Transverse colon (tissue), 4 donors: Measurements from ENCODE around the gene EGFR. TPM values are rescaled to one million over a fixed set of nuclear protein-coding genes. Genes with fewer than 3 reads are reported as not detected.

Experiments
- DNase-seq: peaks from one replicate; pipeline ENCODE4 v3.0.0-alpha.2; 2019
- H3K27ac ChIP-seq, 4 donors: fragments of 200-600 bp; sonication (generic); 2 replicates each; pipeline ENCODE4 v1.5.1; 2016 to 2018; ENCODE audit warnings: inconsistent platforms in 4 of 4
- H3K27me3 ChIP-seq: fragments of 200-600 bp; sonication (generic); 2 replicates; pipeline ENCODE4 v1.5.1; 2017; ENCODE audit warnings: inconsistent platforms
- H3K36me3 ChIP-seq, 4 donors: fragments of 200-600 bp; sonication (generic); 2 replicates each; pipeline ENCODE4 v1.5.1; 2017 to 2019; ENCODE audit warnings: inconsistent platforms in 4 of 4
- H3K4me1 ChIP-seq, 4 donors: fragments of 200-600 bp; sonication (generic); 2 replicates each; pipeline ENCODE4 v1.5.1; 2017 to 2020; ENCODE audit warnings: inconsistent platforms in 4 of 4
- H3K4me3 ChIP-seq, 4 donors: fragments of 200-600 bp; sonication (generic); 1 replicate in 1 of 4; 2 replicates in 3 of 4; pipeline versions ENCODE4 v1.5.1 to v1.6.1; 2017 to 2019; ENCODE audit warnings: inconsistent platforms in 4 of 4
- H3K9me3 ChIP-seq, 2 donors: fragments of 200-600 bp; sonication (generic); 2 replicates each; pipeline ENCODE4 v1.5.1; 2017 to 2019; ENCODE audit warnings: inconsistent platforms in 2 of 2
- EP300 ChIP-seq: sonication (generic); formaldehyde crosslinking; IDR thresholded peaks from one replicate; pipeline ENCODE4 v1.6.1; 2017; ENCODE audit warnings: antibody characterized with exemption, low read depth
- POLR2A ChIP-seq: fragments of 450-650 bp; IDR thresholded peaks from one replicate; pipeline ENCODE4 v1.6.1; 2016; ENCODE audit warnings: antibody characterized with exemption, mild to moderate bottlenecking, moderate library complexity
- POLR2AphosphoS5 ChIP-seq, 3 donors: sonication (generic); formaldehyde crosslinking; IDR thresholded peaks; one replicate each; pipeline ENCODE4 v1.6.1; 2016; ENCODE audit warnings: antibody characterized with exemption in 3 of 3
- WGBS, 2 donors: methylation state at CpG; one replicate each; pipeline ENCODE4 v1.1.5; 2018; ENCODE audit warnings: low coverage in 1 of 2; 5-methylcytosine and 5-hydroxymethylcytosine counted together
- in situ Hi-C, 4 donors: fragments of 200-750 bp; cut with MboI; loops; one replicate each; pipeline versions ENCODE4 v1.15.0 to v1.15.1; 2017; ENCODE audit warnings: low sequenced_read_pairs in 3 of 4, low pct_ligation_motif_present in 1 of 4, low pct_unique_long_range_greater_than_20kb in 1 of 4
- intact Hi-C: fragments of 100-400 bp; cut with DNase I; formaldehyde crosslinking; loops from one replicate; pipeline ENCODE4 v1.15.1; 2023; ENCODE audit warnings: low total_unique reads
- total RNA-seq, 4 donors: library from RNA; depleted of rRNA; stranded (reverse); fragments of >200 nt; gene quantifications; one replicate each; pipeline ENCODE4 v1.1.0, GENCODE V29; 2016
- TF ChIP-seq, protein P1 (sequence below), 5 experiments: fragments of 200-600 bp in 3 of 5; fragments of 450-650 bp in 2 of 5; sonication (generic) in 3 of 5; IDR thresholded peaks; 1 replicate in 2 of 5; 2 replicates in 3 of 5; pipeline ENCODE4 v1.5.1; 2016 to 2017; ENCODE audit warnings: antibody characterized with exemption in 5 of 5, inconsistent platforms in 3 of 5, mild to moderate bottlenecking in 2 of 5, moderate library complexity in 1 of 5

The EGFR gene
- total RNA-seq, 4 donors from 2014 or later, result 40.0 to 85.7 (median 72.9) TPM

DNA sequence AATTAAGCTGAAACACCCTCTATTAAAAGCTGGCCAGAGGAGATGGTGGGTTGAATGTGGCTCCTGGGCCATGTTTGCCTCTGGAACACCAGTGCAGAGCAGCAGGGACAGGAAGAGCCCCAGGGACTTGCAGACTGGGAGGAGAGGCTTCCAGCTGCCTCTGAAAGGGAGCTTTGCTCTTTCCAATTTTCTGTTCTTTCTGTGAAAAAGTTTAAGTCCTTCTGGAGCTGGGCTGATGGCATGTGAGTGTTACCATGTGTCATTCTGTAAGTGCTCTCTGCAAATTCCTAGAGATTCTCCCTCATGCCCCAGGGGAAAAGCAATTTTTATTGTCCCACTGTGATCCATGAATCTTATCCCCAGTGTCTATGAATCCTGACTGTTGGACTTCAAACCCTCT, 233.6 kb downstream of the EGFR start:
- H3K4me3 ChIP-seq, result no peak overlapping the region
- intact Hi-C loops (loop anchor here (5.0 kb wide), 1 partner anchor 465 kb away; no protein-coding TSS in a partner anchor), in situ Hi-C loops (loop anchor here in 3 of 4 donors (5.0 to 25.0 kb wide), 3 partner anchors 335 to 480 kb away; no protein-coding TSS in a partner anchor)
- DNase-seq, result no peak
- no peaks in the 10 kb centered on the region for H3K9me3 ChIP-seq
- peaks cover 23% of the 10 kb centered on the region for H3K27me3 ChIP-seq
- no peak for TF ChIP-seq POLR2AphosphoS5 (IDR thresholded peaks at IDR 0.05)
- TF ChIP-seq, protein P1, sequence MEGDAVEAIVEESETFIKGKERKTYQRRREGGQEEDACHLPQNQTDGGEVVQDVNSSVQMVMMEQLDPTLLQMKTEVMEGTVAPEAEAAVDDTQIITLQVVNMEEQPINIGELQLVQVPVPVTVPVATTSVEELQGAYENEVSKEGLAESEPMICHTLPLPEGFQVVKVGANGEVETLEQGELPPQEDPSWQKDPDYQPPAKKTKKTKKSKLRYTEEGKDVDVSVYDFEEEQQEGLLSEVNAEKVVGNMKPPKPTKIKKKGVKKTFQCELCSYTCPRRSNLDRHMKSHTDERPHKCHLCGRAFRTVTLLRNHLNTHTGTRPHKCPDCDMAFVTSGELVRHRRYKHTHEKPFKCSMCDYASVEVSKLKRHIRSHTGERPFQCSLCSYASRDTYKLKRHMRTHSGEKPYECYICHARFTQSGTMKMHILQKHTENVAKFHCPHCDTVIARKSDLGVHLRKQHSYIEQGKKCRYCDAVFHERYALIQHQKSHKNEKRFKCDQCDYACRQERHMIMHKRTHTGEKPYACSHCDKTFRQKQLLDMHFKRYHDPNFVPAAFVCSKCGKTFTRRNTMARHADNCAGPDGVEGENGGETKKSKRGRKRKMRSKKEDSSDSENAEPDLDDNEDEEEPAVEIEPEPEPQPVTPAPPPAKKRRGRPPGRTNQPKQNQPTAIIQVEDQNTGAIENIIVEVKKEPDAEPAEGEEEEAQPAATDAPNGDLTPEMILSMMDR (IDR thresholded peaks at IDR 0.05), result no peak
- TF ChIP-seq POLR2A, result no peak
- no peak for TF ChIP-seq EP300
- no peak overlapping the region for H3K27ac ChIP-seq
- H3K36me3 ChIP-seq, result no peaks in the 10 kb centered on the region
- peaks cover 7 to 16% (median 15%) of the 10 kb centered on the region in 4 donors for H3K4me1 ChIP-seq

DNA sequence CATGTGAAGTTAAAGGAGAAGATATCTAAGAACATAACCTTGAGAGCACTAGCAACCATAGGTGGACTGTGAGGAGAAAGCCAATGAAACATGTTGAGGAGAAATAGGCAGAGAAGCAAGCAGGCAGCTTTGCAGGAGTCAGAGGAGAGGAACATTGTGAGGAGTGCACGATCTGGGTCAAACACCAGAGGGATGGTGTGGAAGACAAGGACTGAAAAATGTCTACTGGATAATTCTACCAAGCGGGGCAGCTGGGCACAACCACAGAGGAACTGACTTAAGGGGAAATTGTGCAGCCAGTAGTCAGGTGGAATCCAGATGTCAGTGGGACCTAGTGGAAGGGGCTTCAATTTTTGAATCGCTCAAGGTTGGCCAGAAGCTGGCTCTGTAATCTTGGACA, 234.4 kb downstream of the EGFR start:
- Histone ChIP-seq H3K27me3 (peaks cover 29% of the 10 kb centered on the region), H3K27ac (no peak overlapping the region), H3K36me3 (no peaks in the 10 kb centered on the region), H3K9me3 (no peaks in the 10 kb centered on the region), H3K4me3 (no peak overlapping the region), H3K4me1 (peaks cover 7 to 16% (median 15%) of the 10 kb centered on the region in 4 donors)
- TF ChIP-seq, protein P1 (IDR thresholded peaks at IDR 0.05), result no peak
- WGBS, 2 donors, result 93 to 100% methylated on average over 1 to 3 of the region's 3 CpGs
- DNase-seq, result no peak
- in situ Hi-C loops, result loop anchor here in 3 of 4 donors (5.0 to 25.0 kb wide), 3 partner anchors 334 to 481 kb away; no protein-coding TSS in a partner anchor
- intact Hi-C loops, result loop anchor here (5.0 kb wide), 1 partner anchor 466 kb away; no protein-coding TSS in a partner anchor

DNA sequence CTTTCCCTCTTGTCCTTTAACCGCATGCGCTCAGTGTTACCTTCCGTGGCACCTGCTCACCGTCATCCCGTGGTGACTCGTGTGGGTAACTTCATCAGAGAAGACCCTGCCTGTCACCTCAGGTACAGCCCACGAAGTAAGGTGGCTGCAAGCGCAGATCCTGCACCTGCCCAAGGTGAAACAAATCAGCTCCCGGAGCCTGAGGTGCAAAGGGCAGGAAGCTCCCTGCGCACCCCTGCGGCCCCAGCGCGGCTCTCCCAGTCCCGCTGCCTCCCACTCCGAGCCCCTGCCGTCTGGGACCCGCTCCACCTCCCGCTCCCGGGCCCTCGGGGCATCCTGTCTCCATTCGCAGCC, 235.4 kb downstream of the EGFR start:
- Histone ChIP-seq H3K9me3 (no peaks in the 10 kb centered on the region), H3K36me3 (no peaks in the 10 kb centered on the region), H3K4me1 (peaks cover 7 to 16% (median 15%) of the 10 kb centered on the region in 4 donors), H3K4me3 (peak overlapping the region in 3 of 4 donors; percentile 37 to 66 (median 49)), H3K27ac (no peak overlapping the region), H3K27me3 (peaks cover 35% of the 10 kb centered on the region)
- TF ChIP-seq POLR2AphosphoS5 (IDR thresholded peaks at IDR 0.05), result no peak
- no peak for TF ChIP-seq POLR2A
- no peak for TF ChIP-seq EP300
- TF ChIP-seq, protein P1 (IDR thresholded peaks at IDR 0.05), result no peak
- in situ Hi-C loops, result loop anchor here in 3 of 4 donors (5.0 to 25.0 kb wide), 3 partner anchors 333 to 482 kb away; no protein-coding TSS in a partner anchor
- no peak for DNase-seq
- 25 to 43% methylated on average over 5 to 21 of the region's 21 CpGs for WGBS, 2 donors
- intact Hi-C loops, result loop anchor here (5.0 kb wide), 1 partner anchor 467 kb away; no protein-coding TSS in a partner anchor

DNA sequence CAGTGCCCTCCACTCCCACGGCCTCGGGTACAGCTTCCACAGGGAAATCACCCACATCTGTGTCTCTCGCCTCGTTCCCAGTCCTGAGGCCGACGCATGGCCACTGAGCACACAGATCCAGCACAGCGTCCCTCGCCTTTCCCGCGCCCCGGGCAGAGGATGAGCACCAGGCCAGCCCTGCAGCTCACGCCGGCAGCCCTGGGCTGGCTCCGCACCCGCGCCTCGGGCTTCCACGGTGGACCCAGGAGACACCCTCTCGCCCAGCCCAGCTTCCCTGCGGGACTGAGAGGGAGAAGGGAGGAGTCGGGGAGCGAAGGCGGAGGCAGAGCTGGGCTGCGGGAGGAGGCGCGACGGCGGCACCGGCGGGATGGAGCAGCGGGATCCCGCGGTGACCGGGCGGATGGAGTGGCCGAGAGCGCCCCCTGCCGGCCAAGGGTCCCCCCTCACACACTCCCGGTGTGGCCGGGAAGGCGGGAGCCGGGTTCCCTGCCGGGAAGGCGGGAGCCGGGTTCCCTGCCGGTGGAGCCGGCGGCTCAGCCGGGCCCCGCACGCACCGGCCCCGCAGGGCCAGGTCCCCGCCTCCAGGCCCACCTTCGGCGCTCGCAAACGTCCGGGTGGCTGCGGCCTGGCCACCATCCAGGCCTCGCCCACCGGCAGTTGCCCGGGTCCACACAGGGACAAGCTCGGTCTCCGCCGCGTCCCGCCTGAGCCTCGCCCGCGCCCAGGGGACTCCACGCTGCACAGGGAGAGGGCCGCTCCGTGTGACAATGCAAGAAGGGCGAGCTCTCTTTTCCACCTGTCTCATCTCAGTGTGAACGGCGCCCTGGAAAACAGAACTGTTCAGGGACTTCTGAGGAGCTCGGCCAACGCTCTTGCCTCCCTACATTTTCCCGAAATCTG, 236.0 kb downstream of the EGFR start:
- no peaks in the 10 kb centered on the region for H3K9me3 ChIP-seq

More for the DNA sequence above, 236.0 kb downstream of the EGFR start:
- Histone ChIP-seq H3K27ac (peak overlapping the region; percentile 33 to 64 (median 40)), H3K4me1 (peaks cover 7 to 16% (median 15%) of the 10 kb centered on the region in 4 donors), H3K27me3 (peaks cover 35% of the 10 kb centered on the region), H3K36me3 (no peaks in the 10 kb centered on the region), H3K4me3 (peak overlapping the region; percentile 37 to 66 (median 54))
- WGBS, 2 donors, result 0 to 1% methylated on average over 2 to 42 of the region's 80 CpGs
- in situ Hi-C loops, result loop anchor here in 3 of 4 donors (5.0 to 25.0 kb wide), 3 partner anchors 332 to 483 kb away; no protein-coding TSS in a partner anchor
- peak; percentile 89 for DNase-seq
- intact Hi-C loops, result loop anchor here (5.0 kb wide), 2 partner anchors 468 to 483 kb away; no protein-coding TSS in a partner anchor
- TF ChIP-seq POLR2A (no peak), POLR2AphosphoS5 (IDR thresholded peaks at IDR 0.05) (no peak), EP300 (no peak)
- TF ChIP-seq, protein P1 (IDR thresholded peaks at IDR 0.05), result peak; percentile 75 to 96 (median 92)
